Fibroblast of lung (primary cell): ENCODE results near the gene FNDC11. TPM values are rescaled to one million over a fixed set of nuclear protein-coding genes. Genes with fewer than 3 reads are reported as not detected.

Source experiments
- DNase-seq, 2 donors: peaks; one replicate each; pipeline versions ENCODE4 v3.0.0 to v3.0.0-alpha.2; 2010; ENCODE audit warnings: low read depth in 2 of 2
- H2AFZ ChIP-seq: 2 replicates; pipeline ENCODE4 v1.5.1; 2012; ENCODE audit warnings: low read length, control low read depth, inconsistent platforms
- H3K27ac ChIP-seq: 2 replicates; pipeline ENCODE4 v1.5.1; 2011; ENCODE audit warnings: low read length, control low read depth; ENCODE audit not compliant: insufficient read depth
- H3K27me3 ChIP-seq: 2 replicates; pipeline ENCODE4 v1.5.1; 2011; ENCODE audit warnings: mild to moderate bottlenecking, low read length; ENCODE audit not compliant: control insufficient read depth, insufficient read depth
- H3K36me3 ChIP-seq: 2 replicates; pipeline ENCODE4 v1.5.1; 2011; ENCODE audit warnings: low read length; ENCODE audit not compliant: control insufficient read depth, insufficient read depth
- H3K4me1 ChIP-seq: 2 replicates; pipeline ENCODE4 v1.5.1; 2011; ENCODE audit warnings: low read length; ENCODE audit not compliant: control insufficient read depth, insufficient read depth; ENCODE audit errors: extremely low read depth
- H3K4me2 ChIP-seq: 2 replicates; pipeline ENCODE4 v1.5.1; 2011; ENCODE audit warnings: low read length, control low read depth; ENCODE audit not compliant: insufficient read depth; ENCODE audit errors: extremely low read depth
- H3K4me3 ChIP-seq, 4 experiments: fragments of 200-600 bp in 1 of 4; sonication (generic) in 1 of 4; replicated peaks in 1 of 4; 2 replicates each; pipeline ENCODE4 v1.5.1; 2011 to 2016; ENCODE audit warnings: low read length in 4 of 4, low read depth in 3 of 4, mild to moderate bottlenecking in 3 of 4, control low read depth in 2 of 4, inconsistent platforms in 1 of 4, mixed read lengths in 1 of 4; ENCODE audit not compliant: insufficient read depth in 1 of 4; ENCODE audit errors: control extremely low read depth in 1 of 4
- H3K79me2 ChIP-seq: 2 replicates; pipeline ENCODE4 v1.5.1; 2012; ENCODE audit warnings: mild to moderate bottlenecking, low read length, inconsistent platforms; ENCODE audit not compliant: control insufficient read depth, insufficient read depth
- H3K9ac ChIP-seq: 2 replicates; pipeline ENCODE4 v1.5.1; 2011; ENCODE audit warnings: mild to moderate bottlenecking, low read length, control low read depth; ENCODE audit not compliant: insufficient read depth
- H3K9me3 ChIP-seq: 2 replicates; pipeline ENCODE4 v1.5.1; 2012; ENCODE audit warnings: low read depth, low read length; ENCODE audit not compliant: control insufficient read depth, insufficient read depth
- H4K20me1 ChIP-seq: 2 replicates; pipeline ENCODE4 v1.5.1; 2011; ENCODE audit warnings: low read length; ENCODE audit not compliant: control insufficient read depth, insufficient read depth; ENCODE audit errors: extremely low read depth
- CTCF ChIP-seq, 2 donors: IDR thresholded peaks in 1 of 2; conservative IDR thresholded peaks in 1 of 2; 1 replicate in 1 of 2; 2 replicates in 1 of 2; pipeline ENCODE4 v1.5.1; 2011 to 2012; ENCODE audit warnings: low read length in 2 of 2, control low read depth in 1 of 2, inconsistent platforms in 1 of 2, low read depth in 1 of 2, mild to moderate bottlenecking in 1 of 2
- EZH2 ChIP-seq: IDR thresholded peaks from 2 replicates; pipeline ENCODE4 v1.5.1; 2012; ENCODE audit warnings: low read length, control low read depth, mild to moderate bottlenecking; ENCODE audit errors: missing control alignments
- polyA plus RNA-seq, 2 donors: library from polyadenylated mRNA; depleted of rRNA in 1 of 2; stranded (reverse) in 1 of 2; unstranded in 1 of 2; fragments of >200 nt; gene quantifications; 2 replicates each; pipeline ENCODE4 v1.2.1, GENCODE V29; 2011 to 2012; ENCODE audit warnings: missing spikeins in 1 of 2
- total RNA-seq: library from RNA; depleted of rRNA; stranded (reverse); fragments of >200 nt; gene quantifications from 2 replicates; pipeline ENCODE4 v1.2.1, GENCODE V29; 2014

Gene FNDC11
- total and polyA plus RNA-seq, 2 donors (not counting 1 experiment from before 2014, with no cell fraction given), result 0.22 to 1.7 TPM

- no peaks in the 10 kb centered on the region for H3K4me1 ChIP-seq
- no peak overlapping the region for H3K4me3 ChIP-seq
- H2AFZ ChIP-seq, result no peak overlapping the region
- H3K27me3 ChIP-seq, result peaks cover 11% of the 10 kb centered on the region
- H3K9ac ChIP-seq, result no peak overlapping the region
- DNase-seq, result no peak
- no peaks in the 10 kb centered on the region for H3K79me2 ChIP-seq
- H3K36me3 ChIP-seq, result no peaks in the 10 kb centered on the region
- H4K20me1 ChIP-seq, result no peaks in the 10 kb centered on the region
- H3K4me2 ChIP-seq, result no peak overlapping the region
- TF ChIP-seq CTCF (conservative IDR thresholded peaks at IDR 0.05 in 1 of 2, IDR thresholded peaks at IDR 0.05 in 1 of 2; ENCODE audit: low read depth in 1 of 2, low read length in 2 of 2), result no peak
- no peak for TF ChIP-seq EZH2
- H3K9me3 ChIP-seq, result no peaks in the 10 kb centered on the region
- no peak overlapping the region for H3K27ac ChIP-seq
Measured at GRCh38 chr20:63544241-63544957, 9.6 kb upstream of the FNDC11 start.

GRCh38 chr20:63544958-63545516, 8.9 kb upstream of the FNDC11 start:
- H3K9me3 ChIP-seq, result no peaks in the 10 kb centered on the region
- H3K4me2 ChIP-seq, result no peak overlapping the region
- peaks cover 11% of the 10 kb centered on the region for H3K27me3 ChIP-seq
- no peak overlapping the region for H2AFZ ChIP-seq
- H3K36me3 ChIP-seq, result no peaks in the 10 kb centered on the region
- TF ChIP-seq CTCF (conservative IDR thresholded peaks at IDR 0.05 in 1 of 2, IDR thresholded peaks at IDR 0.05 in 1 of 2; ENCODE audit: low read depth in 1 of 2, low read length in 2 of 2) (no peak), EZH2 (no peak)
- no peaks in the 10 kb centered on the region for H3K79me2 ChIP-seq
- H3K27ac ChIP-seq, result no peak overlapping the region
- H3K4me1 ChIP-seq, result no peaks in the 10 kb centered on the region
- no peak for DNase-seq
- H3K9ac ChIP-seq, result no peak overlapping the region
- no peak overlapping the region for H3K4me3 ChIP-seq
- H4K20me1 ChIP-seq, result no peaks in the 10 kb centered on the region

- H2AFZ ChIP-seq, result no peak overlapping the region
- H3K27ac ChIP-seq, result no peak overlapping the region
- no peak for DNase-seq
- H3K79me2 ChIP-seq, result no peaks in the 10 kb centered on the region
- H3K9me3 ChIP-seq, result no peaks in the 10 kb centered on the region
- H3K4me3 ChIP-seq, result no peak overlapping the region
- H3K27me3 ChIP-seq, result peaks cover 11% of the 10 kb centered on the region
- no peaks in the 10 kb centered on the region for H4K20me1 ChIP-seq
- H3K36me3 ChIP-seq, result no peaks in the 10 kb centered on the region
- no peaks in the 10 kb centered on the region for H3K4me1 ChIP-seq
- no peak for TF ChIP-seq EZH2
- H3K4me2 ChIP-seq, result no peak overlapping the region
- no peak overlapping the region for H3K9ac ChIP-seq
Measured at GRCh38 chr20:63545814-63546213, 8.1 kb upstream of the FNDC11 start.
